Stimulated activated CD8-positive, alpha-beta memory T cell treated with anti-CD3 and anti-CD28 coated beads, Interleukin-15, amount 100 ng/mL, for 4 hours (primary cell): ENCODE results near the gene MRPL37.
"Not testable (repeated sequence)": the region's sequence is repeated elsewhere in the genome, so short reads cannot be mapped to it uniquely, and the experiment has no call there.

Experiments
- DNase-seq, 2 donors: peaks; one replicate each; pipeline ENCODE4 v3.0.0-alpha.2; 2020; ENCODE audit warnings: low read depth in 2 of 2

The MRPL37 gene

DNA sequence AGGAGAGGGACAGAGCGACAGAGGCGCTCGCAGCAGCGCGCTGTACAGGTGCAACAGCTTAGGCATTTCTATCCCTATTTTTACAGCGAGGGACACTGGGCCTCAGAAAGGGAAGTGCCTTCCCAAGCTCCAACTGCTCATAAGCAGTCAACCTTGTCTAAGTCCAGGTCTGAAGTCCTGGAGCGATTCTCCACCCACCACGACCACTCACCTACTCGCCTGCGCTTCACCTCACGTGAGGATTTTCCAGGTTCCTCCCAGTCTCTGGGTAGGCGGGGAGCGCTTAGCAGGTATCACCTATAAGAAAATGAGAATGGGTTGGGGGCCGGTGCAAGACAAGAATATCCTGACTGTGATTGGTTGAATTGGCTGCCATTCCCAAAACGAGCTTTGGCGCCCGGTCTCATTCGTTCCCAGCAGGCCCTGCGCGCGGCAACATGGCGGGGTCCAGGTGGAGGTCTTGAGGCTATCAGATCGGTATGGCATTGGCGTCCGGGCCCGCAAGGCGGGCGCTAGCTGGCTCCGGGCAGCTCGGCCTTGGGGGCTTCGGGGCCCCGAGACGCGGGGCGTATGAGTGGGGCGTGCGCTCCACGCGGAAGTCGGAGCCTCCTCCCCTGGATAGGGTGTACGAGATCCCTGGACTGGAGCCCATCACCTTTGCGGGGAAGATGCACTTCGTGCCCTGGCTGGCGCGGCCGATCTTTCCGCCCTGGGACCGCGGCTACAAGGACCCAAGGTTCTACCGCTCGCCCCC, at the start of gene MRPL37, which contains the start of gene CYB5RL:
TSS of gene MRPL37 (plus strand) at position 403 of the 754 bp plus-strand sequence. CDS start at position 480, 77 bp downstream.
TSS of gene CYB5RL (minus strand) at position 266 of the 754 bp plus-strand sequence. CDS start 4,414 bp downstream, outside the sequence.
- DNase-seq, result peak; percentile 69 to 82

DNA sequence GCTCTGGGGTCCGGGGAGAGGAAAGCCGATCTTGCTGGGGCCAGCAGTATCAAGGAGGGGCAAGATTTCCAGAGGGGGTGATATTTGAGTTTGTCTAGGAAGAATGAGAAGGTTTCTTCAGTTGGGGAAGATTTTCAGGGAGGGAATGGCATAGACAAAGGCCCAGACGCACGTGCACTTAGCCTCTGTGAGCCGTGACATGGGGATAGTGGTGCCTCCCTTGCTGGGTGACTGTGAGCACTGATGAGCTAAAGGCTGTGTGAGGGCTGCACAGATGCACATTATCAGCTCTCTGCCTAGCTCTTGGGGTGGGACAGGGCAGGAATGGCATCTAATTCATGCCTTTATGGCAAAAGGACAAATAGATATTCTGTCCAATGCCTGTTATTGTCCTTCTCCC, 49.0 kb upstream of the MRPL37 start:
- no peak for DNase-seq

DNA sequence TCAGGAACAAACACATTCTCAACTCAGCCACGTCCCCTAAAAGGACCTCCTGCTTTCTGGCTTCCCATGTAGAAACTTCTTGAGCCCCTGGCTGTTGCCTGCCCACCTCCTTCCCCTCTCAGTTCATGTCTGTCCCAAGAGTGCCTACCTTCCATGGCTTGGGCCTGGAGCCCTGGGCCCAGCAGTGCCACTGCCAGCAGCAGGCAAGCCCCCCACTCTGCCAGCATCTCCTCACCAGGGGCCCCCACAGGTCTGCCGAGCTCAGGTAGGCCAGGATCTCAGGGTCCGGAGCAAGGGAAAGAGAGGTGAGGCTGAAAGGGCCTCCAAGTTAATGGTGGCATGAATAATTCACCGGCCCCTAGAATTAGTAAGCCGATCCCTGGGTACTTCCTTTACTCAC, 47.3 kb upstream of the MRPL37 start, which contains the start of gene CDCP2:
TSS of gene CDCP2 (minus strand) at position 305 of the 400 bp plus-strand sequence. CDS start at position 227, 78 bp downstream.
- DNase-seq, result no peak

DNA sequence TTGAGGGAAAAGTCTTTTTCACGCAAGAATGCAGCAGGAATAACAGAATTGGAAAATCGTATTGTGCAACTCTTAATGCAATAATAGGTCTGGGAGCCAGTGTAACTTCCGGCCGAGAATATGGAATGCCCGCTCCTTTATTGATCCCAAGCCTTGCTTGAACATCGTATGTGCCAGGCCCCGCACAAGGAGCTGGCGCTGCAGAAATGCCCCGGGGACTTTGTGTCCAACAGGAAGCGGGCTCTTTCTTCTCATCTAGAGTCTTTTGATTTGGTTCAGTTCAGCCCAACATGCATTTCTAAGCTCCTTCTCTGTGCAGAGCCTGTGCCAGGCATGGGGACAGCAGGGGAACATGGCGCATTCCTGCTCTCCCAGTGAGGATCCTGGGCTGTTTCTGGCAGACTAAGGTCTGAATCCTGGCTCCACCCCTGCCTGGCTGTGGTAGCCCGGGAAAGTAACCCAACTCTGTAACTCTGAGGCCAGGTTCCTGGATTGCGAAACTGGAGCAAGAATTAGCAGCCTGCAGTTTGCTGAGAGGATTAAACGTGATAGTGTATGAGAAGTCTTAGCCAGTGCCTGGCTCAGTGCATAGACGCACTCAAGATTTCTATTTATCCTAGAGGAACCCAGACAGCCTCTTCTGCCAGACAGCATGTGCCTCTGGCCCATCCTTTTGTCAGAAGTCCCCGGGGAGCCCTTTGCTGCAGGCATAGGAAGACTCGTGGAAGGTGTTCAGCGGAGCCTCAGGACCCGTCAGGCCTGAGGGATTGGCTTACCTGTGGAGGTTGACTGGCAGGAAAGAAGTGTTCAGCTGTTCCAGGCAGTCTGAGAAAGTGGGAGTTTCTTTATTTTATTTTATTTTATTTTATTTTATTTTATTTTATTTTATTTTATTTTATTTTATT, 46.2 kb upstream of the MRPL37 start:
- DNase-seq, result no peak

DNA sequence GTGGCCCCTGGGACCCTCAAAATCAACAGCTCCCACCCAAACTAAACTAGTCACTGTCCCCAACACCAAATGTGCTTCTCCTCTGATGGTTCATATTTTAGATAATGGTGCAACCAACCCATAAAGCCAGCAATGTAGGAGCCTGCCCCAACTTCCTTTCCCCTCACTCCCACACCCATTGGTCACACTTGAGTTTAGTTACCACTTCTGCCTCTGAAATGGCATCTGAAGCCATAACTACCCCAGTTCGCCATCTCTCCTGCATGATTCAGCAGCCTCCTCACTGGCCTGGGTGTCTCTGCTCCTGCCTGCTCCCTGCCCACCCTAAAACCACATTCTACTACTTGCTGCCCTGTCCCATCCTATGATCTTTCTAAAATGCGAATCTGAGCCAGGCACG, 43.8 kb upstream of the MRPL37 start:
- no peak for DNase-seq

DNA sequence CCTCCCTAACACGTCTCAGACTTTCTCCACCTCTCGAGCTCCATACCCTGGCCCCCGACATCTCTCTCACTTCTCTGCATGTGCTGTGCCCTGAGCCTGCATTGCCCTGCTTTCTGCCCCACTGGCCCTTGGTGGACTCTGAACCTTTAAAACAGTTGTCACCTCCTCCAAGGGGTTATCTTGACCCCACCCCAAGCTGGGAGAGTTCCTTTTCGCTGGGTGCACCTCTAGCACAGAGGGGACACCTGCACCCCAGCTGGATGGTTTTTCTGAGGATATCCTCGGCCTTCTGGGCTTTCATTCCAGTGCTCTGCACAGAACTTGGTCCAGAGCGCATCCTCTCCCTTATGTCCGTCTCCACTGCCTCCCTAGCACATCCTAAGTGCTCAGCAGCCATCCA, 43.0 kb upstream of the MRPL37 start:
- DNase-seq, result no peak

DNA sequence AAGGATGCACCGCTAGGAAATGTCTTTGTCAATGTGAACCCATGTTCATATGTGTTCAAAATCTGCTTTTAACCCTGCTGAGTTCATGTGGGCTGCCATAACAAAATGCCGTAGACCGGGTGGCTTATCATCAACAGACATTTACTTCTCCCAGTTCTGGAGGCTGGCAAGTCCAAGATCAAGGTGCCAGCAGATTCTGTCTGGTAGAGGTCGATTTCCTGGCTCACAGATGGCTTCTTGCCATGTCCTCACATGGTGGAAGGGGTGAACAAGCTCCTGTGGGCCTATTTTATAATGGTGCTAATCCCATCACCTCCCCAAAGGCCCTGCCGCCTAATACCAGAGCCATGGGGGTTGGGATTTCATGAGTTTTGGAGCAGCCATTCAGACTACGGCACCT, 42.6 kb upstream of the MRPL37 start:
- DNase-seq, result no peak

DNA sequence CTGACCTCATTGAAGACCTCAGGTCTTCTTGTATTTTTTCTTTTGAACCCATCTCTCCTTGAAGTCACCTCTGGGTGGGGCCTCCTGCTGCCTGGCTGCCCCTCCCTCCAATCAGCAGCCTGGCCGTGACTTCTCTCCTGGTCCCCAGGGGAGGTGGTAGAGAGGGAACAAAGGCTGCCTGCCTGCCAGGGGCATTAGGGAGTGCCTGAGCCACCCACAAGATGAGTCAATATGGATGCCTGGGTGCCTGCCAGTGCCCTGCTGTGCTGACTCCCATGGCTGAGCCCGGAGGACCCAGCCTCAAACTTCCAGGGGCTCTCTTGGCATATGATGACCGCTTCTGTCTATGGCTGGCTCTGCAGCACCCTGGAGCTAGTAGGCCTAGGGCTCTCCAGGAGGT, 41.9 kb upstream of the MRPL37 start:
- DNase-seq, result no peak

DNA sequence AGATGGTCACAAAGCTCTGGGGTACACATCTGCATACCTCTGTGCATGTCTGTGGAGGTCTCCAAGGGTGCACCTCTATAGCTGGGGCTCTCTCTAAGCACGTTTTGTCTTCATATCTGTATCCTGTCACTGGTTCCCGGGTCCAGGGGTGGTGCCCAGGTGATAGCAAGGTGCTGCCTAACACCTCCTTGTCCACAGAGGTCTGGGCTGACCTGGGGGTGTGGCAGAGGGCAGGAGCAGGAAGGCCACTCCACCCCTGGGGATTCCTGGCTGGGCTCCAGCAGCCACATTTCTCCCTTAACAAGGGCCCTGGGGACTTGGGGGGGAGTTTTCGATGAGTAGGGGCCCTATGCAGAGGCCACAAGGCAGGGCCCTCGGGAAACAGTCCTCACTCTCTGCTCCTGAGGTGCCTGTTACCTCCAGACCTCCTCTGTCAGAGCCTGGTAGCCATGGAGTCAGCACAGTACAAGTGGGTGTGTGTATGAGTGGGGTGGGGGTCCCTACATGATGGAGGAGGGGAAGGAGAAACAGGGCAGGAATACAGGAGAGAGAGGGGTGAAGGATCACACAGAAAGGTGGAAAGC, 40.1 kb upstream of the MRPL37 start:
- DNase-seq, result no peak

DNA sequence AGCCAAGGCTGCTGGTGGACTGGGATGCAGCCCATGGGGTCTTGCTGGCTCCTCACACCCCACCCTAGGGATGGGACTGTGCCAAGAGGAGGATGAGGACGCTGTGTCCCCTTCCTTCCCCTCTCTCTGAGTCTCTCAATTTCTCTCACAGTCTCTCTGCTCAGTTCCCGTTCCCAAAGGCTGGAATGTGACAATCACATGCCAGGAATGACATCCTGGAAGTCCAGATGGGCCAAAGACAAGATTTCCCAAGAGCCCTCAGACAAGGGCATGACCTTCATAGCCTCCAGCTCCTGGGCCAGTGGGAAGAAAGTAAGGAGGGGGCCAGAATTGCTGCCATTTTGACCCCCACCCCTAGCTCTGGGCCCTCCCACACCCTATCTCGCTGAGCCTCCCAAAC, 39.6 kb upstream of the MRPL37 start:
- no peak for DNase-seq

DNA sequence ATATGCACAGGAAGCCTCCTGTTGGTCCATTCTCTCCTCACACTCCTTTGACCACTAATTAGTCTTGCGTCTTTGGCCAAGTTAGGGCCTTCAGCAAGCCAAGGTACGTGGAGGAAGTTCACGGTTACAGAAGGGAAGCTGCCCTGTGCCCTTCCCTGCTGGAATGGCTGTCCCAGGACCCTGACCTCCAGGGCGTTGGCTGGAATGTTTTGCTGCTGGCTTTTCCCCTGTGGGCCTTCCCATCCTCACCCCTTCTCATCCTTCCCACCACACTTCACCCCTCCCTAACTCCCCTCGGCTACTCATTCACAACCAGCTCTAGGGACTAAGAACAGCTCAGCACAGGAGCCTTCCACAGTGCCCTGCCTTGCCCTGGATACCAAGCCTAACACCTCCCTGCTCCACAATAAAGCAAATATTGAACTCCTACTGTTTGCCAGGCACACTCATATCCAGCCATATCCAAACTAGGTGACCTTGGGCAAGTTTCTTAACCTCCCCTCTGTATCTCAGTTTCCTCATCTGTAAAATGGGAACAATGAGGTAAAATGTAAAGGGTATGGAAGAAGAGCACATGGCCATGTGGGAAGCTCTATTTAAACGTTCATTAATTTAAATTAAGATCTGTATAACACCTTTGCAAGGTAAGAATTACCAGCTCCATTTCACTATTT, 38.3 kb upstream of the MRPL37 start:
- DNase-seq, result no peak

DNA sequence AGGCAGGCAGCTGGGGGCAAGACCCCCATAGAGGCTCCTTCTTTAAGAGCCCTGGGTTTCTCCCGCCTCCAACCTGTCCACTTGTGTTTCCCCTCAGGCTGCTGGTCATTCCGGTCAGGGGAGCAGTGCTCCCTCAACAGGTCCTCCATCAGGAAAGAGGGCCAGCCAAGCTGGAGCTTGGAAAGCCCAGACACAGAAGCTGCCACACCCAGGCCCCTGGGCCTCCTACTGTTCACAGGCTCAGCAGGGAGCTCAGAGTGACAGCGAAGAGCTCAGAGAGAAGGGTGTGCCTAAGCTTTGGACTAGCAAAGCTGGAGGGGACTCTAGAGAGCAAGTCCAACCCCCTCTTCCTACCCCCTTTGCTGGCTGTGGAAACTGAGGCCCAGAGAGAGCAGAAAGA, 36.9 kb upstream of the MRPL37 start:
- no peak for DNase-seq

DNA sequence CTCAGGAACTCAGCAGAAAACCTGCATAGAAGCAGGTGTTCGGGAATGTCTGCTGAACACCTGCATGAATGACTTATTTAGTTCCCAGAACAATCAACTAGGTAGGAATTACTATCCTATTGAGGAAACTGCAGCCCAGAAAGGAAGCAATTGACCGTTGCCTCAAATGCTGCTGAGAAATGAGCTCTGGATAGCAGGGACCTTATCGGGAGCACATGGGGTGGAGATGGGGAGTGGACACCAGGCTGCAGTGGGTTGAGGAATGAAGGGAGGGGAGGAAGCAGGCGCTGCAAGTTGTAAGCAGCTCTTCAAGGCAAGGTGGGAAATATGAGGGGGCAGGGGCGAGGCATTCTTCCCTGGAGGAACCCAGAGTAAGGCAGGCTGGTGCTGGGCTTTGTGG, 36.4 kb upstream of the MRPL37 start:
- DNase-seq, result no peak

DNA sequence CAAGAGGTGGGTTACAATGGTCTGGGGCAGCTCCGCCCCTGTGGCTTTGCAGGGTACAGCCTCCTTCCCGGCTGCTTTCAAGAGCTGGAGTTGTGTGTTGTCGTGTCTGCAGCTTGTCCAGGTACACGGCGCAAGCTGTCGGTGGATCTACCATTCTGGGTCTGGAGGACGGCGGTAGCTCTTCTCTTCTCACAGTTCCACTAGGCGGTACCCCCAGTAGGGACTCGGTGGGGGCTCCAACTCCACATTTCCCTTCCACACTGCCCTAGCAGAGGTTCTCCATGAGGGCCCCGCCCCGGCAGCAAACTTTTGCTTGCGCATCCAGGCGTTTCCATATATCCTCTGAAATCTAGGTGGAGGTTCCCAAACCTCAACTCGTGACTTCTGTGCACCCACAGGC, 34.8 kb upstream of the MRPL37 start:
- no peak for DNase-seq

DNA sequence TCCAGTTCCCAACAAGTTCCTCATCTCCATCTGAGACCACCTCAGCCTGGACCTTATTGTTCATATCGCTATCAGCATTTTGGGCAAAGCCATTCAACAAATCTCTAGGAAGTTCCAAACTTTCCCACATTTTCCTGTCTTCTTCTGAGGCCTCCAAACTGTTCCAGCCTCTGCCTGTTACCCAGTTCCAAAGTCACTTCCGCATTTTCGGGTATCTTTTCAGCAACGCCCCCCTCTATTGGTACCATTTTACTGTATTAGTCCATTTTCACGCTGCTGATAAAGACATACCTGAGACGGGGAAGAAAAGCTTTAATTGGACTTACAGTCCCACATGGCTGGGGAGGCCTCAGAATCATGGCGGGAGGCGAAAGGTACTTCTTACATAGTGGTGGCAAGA, 33.6 kb upstream of the MRPL37 start:
- DNase-seq, result not testable (repeated sequence)

DNA sequence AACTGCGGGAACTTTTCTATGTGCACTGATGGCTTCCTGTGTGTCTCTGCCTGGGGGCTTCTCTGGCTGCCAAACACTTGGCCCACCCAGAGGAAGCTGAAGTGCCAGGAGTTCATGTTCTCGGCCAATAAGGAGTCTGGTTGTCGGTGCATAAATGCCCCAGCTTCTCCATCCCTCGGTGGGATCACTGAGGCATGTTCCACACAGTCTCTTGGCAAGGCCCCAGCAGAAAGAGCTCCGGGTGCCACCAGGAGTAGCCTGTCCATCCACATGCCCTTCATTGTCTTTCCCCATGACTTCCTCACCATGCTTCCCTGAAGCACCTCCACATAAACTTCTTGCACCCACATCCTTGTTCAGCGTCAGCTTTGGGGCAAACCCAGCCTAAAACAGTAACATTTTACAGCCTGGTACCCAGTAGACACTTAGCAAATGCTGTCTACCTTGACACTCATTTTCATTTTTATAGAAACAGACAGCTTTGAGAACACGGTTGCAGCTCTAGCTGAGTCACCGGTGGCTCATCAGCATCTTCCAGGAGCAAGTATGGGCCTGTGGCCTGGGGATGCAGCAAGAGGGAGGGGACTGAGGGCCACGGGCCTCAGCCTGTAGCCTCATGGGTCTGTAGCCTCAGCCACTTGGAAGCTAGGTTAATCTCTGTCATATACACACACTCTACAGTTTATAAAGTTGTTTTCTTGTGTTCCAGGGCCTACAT, 32.4 kb upstream of the MRPL37 start:
- DNase-seq, result no peak

DNA sequence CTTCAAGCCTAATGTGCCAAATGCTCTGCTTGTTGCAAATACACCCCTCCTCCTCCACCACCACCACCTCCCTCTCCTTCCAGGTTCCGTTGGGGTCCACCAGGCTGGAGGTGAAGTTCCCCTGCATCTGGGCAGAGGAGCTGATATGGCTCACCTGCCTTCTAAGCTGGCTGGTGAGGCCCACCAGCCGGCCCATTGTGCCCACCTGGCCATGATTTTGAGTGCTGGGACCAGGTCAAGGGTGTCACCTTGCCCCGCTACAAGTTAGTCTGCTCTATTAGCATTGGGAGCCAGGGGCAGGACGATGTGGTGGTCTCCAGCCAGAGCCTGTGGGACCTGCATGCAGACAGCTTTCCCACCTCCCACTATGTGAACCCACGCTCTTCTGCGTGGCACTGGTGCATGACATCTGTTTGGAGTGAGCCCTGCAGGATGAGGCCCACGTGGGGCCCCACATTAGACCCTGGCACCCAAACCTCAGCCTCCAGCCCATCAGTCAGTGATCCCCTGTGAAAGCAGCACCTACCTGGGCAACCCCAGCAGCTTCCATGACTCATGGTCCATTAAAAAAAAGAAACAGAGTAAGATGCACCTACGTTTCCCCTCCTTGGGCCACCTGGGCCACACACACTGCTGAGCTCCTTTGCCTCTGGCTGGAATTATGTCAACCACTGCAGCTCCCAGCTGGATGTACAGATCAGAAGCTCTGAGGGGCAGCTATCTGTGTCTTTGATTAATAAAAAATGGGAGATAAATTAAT, 31.6 kb upstream of the MRPL37 start:
- DNase-seq, result no peak

DNA sequence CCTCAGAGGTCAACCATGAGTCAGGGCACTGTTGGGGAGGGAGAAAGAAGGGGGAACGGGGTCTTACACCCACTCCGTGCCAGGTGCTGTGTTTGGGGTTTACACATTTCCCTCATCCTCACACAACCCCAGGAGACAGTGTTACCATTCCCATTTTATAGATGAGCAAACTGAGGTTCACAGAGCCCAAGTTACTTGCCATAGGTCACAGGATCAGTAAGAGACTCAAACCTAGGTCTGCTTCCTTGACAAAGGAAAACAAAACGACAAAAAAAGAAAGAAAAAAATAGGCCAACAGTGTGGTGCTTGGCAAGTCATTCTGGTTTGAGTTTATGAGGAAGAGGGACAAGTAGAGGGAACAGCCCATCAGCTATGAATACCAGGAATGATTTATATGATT, 30.9 kb upstream of the MRPL37 start:
- DNase-seq, result no peak

DNA sequence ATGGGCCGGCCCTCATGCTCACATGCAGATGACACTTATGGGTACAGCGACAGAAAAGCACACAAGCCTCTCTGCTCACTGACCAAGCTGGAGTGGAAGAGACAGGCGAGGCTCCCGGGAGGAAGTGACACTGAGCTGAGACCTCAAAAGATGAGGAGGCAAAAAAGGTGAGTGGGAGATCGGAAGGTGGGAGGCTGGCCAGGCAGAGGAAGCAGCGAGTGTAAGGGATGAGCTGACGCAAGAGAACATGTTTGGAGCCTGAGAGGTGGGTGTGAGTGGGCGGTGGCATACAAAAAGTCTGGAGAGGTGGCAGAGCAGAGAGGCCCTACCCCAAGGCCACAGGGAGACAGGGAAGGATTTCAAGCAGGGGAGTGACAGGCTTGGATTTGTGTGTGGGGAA, 29.0 kb upstream of the MRPL37 start:
- no peak for DNase-seq

DNA sequence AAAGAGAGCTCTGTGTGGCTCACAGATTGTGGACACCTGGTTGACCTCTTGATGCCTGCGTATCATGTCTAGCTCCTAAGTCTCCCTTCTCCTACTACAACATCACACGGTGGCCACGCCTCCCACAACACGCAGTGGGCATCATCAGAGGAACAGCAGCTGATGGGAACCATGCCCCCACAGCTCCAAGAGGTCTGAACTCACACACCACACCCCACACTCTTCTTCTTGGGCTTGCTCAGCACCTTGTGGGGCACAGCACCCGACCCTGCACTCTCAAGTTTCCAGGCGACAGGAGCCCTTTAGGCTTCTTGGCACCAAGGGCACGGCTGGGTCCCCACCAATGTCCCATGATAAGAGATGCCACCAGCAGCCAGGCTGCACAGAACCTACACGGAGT, 28.4 kb upstream of the MRPL37 start:
- DNase-seq, result no peak
